Fibroblast of skin of abdomen (primary cell): Measurements from ENCODE around the gene CDK14.

Experiments
- DNase-seq: peaks from one replicate; pipeline ENCODE4 v3.0.0-alpha.2; 2013

CDK14 gene

DNA sequence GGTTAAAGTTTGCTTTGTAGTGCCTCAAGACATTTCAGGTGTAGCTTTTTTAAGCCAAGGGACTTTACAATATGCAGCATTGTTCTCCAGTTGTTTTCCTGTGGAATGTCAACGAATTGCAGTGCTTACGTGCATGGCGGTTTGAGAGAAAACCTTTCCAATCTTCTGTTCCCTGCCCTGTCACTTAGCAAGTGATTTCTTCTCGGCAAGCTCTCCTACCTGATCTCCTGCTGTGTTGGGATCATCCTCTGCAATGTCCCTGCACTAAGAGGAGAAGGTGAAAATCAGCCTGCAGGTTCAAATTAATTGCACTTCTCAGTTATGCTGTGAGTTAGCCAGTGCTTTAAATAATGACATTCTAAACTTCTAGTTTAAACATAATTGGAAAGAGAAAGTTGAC is 470.5 kb downstream of the CDK14 start:
- DNase-seq, result no peak

DNA sequence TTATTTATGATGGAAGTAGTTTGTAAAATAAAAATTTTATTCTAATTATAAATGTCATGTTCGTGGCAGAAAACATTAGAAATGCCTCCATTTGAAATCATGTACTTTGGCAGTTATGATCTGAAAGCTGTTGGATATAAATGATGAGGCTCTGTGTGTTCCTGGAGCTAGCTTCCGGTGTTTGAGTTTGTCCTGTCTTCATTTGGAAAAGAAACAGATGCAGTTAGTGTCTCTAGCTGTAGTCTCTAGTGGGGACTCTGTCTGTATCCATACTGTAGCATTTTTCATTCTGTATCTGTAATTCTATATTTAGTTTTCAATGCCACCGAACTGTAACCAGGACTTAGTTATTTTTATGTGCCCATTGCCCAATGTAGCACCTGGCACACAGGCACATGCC is 471.1 kb downstream of the CDK14 start:
- DNase-seq, result no peak

DNA sequence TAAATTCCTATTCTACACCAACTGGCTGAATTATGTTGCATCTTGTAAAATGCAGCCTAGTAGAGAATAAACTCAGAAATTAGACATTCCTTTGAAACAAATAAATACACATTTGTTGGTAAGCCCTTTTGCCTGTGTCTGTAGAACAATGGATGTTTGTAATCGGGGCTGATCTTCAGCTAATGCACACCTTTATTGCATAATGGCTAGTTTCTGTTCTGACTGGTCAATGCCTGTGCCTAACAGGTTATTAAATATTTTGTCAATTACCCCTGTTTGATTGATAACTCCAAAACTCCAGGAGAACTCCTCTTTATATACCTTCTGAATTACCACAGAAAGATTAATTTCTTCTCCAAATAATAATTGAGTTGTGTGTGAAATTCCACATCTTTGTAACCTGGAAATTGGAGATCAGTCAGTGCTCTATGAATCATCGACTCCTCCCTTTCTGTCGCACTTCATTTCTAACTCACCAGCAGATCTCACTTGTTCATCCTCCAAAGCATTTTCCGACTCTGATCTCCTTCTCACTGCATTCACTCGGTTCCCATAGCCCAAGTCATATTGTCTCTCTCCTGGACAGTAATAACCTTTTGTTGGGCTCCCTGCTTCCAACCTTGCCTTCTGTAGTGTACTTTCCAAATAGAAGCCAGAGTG is 472.1 kb downstream of the CDK14 start:
- DNase-seq, result no peak

DNA sequence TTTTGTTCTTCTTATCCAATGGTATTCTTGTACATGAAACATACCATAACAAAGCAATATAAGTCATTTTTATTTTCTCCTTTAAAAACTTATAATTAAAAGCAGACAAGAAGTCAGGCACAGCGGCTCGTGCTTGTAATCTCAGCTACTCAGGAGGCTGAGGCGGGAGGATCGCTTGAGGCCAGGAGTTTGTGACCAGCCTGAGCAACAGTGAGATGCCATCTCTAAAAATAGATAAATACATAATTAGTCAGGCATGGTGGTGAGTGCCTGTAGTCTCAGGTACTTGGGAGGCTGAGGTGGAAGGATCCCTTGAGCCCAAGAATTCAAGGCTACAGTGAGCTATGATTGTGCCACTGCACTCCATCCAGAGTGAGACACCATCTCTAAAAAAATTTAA is 473.0 kb downstream of the CDK14 start:
- DNase-seq, result no peak

DNA sequence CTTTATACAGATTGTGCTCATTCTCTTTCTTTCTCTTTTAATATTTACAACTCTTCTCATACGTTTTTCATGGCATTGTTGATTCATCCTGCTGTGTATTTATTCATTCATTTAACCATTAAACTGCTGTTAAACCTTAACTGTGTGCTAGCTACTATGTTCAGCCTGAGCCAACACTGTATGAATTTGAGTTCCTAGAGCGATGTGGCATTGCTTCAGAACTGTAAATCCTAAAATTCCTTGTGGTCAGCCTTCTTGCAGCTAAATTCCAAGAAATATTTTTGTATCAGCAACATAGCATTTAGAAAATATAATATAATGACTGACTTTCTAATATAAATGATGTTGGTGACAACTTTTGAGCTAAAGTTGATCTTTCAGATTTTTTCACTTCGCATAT is 483.4 kb downstream of the CDK14 start:
- peak; percentile 76 for DNase-seq

DNA sequence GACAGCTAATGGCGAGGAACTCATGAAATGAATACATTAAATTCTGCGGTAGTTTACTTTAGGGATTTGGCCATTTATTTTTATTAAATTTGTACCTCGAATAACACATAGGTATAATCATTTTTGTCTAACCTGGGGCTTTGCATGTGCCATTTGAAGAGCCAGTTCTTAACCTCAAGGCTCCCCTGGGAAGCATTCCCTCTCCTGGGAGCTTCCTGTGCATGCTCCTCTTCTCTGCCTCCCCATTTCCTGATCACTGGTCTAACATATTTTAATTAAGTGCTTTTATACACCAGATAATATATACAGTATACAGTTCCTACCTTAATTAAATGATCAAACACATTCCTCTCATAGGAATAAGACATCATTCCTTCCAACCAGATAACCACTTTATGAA is 484.2 kb downstream of the CDK14 start:
- DNase-seq, result peak; percentile 8

DNA sequence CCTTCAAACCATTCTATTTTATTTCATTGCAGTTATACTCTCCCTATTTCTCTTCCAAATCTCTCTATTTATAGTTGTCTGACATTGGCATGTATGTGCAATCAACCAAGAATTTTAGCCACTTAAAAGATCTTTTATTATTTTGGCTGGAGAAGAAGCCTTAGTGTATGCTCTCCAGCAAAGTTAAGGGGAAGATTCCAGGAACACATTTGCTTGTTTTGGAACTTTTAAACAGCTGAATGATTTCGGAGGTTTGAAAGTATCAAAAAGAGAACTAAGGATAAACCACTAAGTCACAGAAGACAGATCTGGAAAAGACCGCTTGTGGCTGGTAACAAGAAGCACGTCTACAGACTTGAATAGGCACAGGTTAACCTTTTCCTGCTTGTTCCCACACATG is 485.9 kb downstream of the CDK14 start:
- DNase-seq, result peak; percentile 87

DNA sequence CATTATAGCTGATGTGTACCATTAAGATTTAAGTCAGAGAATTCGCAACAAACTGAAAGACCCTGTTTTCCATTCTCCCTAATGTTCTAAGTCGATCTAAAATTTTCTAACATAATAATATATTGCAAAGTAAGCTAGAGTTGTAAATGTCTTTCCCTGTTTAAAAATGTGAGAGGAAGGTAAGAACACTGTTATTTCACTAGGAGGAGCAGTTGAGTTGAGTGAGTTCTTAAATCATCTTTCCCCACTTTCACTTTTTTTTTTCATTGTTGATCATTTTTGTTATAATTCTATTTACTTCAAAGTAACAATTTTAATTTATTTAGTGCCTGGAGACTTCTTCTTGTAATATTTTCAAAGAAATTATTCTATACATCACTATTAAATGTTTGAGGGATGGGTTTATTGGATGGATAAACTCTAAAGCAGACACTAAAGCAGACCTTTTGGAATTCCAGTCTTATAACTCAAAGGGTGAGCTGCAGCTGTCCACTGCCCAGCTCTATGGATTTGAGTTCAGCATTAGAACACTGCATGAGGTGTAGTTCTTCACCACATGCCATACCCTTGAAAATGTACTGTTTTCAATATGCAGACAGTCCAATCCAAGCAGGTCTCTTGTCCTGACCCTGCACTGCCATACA is 486.9 kb downstream of the CDK14 start:
- peak; percentile 41 for DNase-seq

DNA sequence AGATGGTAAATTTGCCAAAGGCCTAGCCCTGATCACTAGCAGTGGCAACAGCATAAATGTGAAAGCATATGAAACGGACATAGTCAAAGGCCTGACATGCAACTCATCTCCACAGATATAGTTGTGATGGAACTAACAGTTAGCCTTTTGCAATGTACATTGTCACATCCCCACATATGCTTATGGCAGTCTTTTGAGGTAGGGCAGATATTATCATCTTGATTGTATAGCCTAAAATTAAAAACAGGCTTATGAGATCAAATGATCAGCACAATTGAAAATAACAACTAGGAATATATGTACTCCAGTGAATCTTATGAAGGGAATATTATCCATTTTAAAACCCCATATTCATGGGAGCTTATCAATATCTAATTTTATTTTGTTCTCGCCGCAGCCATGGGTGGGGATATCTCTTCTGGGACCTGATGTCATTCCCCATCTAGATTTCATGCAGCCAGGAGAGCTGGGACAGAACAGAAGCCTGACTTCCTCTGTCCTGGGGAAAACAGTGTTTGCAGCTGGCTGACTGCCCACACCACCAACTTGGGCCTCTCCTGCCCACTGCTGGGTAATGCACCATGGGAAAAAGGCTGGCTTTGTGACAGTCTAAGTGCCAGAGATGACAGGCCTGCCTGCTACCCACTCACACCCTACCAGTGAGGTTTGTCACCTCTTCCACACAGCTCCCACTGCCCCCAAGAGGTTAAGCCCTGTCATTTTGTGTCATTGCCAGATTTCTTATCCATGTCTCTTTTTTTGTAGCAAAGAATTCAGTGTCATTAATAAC is 487.9 kb downstream of the CDK14 start:
- no peak for DNase-seq

DNA sequence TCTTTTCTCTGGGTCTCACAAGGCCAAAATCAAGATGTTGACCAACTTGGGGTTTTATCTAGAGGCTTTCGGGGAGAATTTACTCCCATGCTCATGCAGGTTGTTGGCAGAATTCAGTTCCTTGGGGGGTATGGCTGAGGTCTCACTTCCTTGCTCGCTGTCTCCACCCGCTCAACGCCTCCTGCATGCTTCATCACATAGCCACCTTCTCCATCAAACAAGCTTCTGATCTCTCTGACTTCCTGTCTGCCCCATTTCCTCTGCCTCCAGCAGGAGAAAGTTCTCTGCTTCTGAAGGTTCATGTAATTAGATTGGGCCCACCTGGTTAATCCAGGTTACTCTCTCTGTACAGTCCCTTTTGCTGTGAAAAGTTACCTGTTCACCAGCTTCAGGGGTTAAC is 489.1 kb downstream of the CDK14 start:
- no peak for DNase-seq

DNA sequence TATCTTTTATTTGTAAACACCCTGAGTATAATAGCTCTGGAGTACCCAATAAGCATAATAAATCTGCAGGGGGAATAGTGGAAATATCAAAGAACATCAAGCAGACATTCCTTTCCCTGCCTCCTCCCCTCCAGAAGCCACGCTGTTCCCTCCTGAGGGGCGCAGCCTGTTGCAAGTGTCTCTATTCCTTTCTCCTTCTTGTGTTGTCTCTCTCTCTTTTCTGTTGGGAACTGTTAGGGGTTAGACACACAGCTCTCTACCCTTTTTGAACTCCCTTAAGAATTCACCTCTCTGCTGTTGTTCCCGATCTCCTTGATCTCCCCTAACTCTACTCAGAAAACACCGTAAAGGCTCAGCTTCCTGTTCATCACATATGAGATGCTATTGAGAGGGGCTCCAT is 490.1 kb downstream of the CDK14 start:
- DNase-seq, result no peak

DNA sequence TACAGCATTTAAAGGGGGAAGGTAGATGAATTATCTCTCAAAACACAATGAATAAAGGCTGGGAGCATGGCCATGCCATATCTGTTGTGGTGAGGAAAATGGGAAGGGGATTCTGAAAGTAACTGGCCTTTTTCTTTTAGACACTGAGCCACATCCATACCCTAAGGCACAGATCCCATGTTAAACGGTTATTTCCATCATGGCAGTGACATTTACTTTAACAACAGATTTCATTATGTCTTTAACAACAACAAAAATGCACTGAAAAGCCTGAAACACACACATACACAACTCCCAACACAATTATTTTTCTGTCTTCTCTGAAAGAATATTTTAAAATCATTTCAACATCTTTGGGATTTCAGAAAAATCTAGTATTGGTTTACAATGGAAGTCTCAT is 492.0 kb downstream of the CDK14 start:
- DNase-seq, result no peak

DNA sequence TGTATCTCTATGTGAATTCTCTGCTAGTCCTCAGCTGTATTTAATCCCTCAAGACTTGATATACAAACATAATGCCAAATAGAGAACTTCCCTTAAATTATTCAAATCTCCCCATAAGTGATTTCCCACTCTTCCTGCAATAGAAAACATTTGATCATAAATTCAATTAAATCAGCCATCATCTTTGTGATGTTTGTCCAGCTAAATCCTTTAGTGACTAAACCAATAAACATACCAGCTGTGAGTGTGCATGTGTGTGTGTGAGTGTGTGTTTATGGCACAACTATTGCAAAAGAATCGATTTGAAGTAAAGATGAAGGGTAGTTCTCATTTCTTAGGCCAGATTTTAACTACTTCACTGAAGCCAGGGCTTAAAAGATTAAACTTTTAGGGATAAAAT is 492.6 kb downstream of the CDK14 start:
- no peak for DNase-seq

DNA sequence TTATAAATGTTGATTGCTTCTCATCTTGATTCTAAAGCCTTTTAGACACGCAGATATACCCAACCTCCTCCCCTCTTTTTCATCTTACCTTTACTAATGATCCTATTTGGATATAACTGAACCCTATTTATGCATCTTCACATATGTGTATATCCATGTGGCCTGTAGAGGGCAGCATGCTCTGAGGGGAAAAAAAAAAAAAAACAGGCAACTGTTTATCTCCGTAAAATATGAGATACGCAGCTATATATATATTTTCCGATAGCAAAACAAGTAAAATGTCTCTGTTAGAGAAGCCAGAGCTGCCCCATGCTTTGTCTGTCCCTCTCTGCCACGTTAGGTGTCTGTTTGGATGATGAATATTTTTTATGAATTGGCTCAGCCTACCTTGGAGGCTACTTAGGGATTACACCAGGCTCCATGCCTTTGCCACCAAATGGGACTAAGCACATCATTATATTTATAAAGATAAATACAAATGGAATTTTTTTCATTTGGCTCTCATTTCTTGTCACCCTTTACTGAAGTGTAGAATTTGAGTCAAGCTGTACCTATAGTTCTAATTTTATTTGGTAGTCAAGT is 493.4 kb downstream of the CDK14 start:
- DNase-seq, result peak; percentile 54

DNA sequence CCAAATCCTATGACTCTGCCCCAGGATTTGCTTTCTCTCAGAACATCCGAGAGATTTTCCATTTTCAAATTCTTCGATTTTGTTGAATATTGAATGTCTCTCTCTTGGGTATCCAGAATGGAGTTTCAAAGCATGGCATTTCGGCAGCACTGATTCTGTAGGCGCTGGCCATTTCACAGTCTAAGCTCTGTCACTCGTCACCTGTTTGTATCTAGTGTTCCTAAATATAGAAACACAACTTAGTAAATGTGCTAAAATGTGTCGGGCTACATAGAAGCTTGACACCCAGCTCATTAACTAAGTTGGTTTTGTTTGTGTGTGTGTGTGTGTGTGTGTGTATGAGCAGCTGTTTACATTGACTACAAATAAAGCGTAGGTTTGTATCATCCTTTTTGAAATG is 494.6 kb downstream of the CDK14 start:
- DNase-seq, result no peak

DNA sequence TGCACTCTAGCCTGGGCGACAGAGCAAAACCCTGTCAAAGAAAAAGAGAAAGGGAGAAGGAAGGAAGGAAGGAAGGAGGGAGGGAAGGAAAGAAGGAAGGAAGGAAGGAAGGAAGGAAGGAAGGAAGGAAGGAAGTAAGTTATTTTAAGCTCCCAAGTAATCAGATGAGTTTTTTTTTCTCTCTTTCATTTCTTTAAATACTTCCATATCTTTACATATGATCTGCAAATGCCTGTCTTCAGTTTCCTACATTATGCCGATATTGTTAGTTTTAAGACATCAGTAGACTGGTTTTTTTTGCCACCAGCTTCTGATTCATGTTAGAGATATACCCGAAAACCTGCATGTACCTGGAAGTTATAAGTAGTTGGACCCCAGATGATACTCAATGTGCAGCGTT is 495.5 kb downstream of the CDK14 start:
- no peak for DNase-seq

DNA sequence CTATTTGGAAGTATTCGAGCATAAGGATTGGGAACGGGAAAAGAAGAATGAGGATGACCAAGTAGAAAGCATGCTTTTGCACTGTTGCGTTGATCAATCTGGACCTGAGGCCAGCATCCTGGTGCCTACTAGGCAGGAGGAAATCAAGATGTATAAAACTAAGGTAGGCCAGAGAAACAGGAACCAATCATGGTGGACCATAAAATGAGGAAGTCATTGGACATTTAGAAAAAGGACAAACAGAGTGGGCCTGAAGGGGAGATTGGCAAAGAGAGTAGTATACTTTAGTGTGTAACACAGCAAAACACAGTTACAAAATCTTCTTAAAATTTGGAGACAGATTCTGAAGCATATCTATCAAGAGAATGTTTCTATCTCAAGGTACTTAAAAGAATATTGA is 497.1 kb downstream of the CDK14 start:
- DNase-seq, result no peak

DNA sequence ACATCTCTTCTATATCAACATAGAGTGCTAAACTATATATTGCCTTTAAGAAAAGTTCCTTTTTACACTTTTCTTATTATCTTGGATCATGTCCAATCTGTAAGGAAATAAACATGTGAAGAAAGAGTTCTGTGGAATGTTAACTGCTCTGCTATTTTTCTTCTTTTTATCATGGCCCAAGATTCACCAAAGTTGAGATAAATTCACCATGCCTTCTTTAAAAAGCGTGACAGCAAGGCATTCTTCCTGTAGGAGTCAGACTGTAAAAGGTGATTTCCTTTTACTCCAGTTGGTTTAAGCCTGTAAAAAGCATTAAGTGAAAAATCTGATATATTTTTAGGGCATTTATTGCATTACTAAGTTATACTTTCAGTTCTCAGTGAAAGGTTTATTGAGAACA is 502.4 kb downstream of the CDK14 start:
- peak; percentile 59 for DNase-seq

DNA sequence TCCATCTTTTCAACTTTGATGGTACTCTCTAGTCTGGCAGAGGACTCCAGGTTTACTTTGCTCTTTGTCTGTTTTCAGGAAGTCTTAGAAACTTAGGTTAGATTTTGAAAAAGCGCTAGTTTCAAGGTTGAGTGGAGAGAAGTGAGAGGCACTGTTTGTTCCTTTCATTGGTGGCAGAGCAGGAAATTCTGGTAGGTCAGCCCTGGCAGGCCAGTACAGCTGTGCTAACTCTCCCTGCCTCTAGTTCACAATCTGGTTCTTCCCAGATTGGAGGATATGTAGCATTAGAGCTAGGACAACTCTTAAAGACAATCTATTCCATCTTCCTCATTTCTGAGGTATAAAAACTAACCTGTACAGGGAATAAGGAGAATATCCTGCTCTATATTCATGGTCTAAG is 507.2 kb downstream of the CDK14 start:
- DNase-seq, result no peak

DNA sequence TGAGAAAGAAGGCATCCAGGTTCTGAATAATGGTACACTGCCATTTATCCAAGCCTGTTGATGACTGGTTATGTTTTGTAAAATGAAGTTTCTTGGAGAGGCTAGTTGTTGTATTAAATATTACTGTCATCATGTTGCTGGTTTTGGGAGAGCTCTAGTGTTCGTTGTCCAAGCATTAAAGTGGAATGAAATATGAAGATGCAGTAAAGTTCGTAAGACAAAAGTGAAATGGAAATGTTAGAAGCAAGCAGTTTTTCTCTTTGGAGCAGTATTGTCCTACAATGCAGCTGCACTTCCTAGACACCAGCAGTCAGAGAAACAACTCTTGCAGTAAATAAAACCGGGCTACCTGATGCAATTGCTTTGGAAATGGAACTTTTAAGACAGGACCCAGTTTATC is 511.3 kb downstream of the CDK14 start:
- DNase-seq, result no peak

DNA sequence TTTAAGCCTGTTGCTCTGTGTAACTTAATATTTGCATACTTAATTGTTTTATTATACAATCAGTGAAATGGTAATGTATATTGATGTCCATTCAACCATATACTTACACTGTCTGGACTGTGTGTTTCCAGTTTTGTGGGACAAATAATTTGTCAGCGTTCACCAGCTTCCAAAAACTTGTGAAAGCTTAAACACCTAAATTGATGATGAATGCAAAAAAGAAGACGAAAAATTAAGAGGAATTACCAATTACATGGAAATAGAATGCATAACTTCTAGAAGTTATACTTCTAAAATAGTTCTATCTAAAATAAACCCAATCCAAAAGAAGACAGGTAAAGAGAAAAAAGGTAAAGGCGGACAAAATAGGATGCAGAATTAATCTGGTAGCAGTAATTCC is 513.1 kb downstream of the CDK14 start:
- DNase-seq, result no peak

DNA sequence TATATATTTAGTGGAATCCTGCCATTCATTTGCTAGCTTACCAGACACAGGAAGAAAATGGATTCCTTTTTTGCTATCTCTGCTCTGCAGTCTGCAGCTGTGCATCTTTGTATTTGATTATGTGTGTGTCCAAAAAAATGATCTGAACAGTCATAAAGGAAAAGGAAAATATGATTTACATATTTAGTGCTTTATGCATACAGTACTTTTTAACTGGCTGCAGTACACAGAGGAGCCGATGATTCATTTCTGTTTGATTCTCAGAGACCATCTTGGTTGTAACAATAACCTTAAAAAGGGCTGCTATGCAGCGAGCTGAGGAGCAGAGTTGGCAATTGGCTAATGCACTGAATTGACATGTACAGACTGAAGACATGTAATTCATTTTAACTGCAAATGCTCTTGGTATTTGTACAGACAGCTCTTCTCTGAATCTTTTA is 516.8 kb downstream of the CDK14 start:
- peak; percentile 85 for DNase-seq

DNA sequence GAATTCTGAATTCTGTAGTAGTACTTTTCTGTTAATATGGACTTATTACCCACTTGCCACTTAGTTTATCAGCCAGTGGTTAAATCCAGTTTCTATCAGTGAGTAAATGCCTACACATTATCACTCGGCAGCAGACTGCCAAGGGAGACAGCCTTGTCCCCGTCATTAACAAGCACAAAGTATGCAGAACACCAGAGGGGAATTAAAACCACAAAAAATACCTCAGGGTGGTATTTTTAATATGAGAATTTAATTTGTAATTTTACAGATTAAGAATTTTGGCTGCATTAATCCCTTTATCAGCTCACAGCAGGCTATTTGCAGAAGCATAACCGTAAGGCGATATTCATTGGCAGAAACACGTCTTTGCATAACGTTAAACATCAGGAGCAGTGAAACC is 518.1 kb downstream of the CDK14 start:
- no peak for DNase-seq

DNA sequence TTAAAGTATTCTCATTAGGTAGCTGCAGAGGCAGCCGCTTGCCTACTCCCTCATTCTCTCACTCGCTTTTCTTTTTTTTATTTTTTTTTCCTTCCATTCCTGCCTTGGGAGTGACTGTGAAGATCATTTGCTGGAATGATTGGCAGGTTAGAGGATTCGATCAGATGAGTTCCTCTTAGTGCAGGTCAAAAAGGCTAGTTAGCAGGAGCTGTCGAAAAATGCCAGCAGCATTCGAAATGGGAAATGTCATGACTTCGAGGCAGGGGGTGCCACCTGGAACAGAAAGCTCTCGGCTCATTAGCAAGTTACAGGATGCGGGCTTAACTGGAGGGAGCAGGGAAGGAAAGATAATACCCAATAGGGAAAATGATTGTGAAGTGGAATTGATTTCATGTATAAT is 530.6 kb downstream of the CDK14 start:
- no peak for DNase-seq
